Tibial artery (tissue), 4 donors: ENCODE results near the gene SHLD2.

Source experiments
- DNase-seq, 2 donors: peaks; one replicate each; pipeline ENCODE4 v3.0.0-alpha.2; 2019
- H3K27ac ChIP-seq, 2 donors: fragments of 200-600 bp; sonication (generic) in 1 of 2; 1 replicate in 1 of 2; 2 replicates in 1 of 2; pipeline ENCODE4 v1.5.1; 2018 to 2019; ENCODE audit warnings: mild to moderate bottlenecking in 1 of 2
- H3K27me3 ChIP-seq, 2 donors: fragments of 200-600 bp; sonication (generic) in 1 of 2; one replicate each; pipeline versions ENCODE4 v1.5.1 to v1.6.0; 2016 to 2019
- H3K36me3 ChIP-seq, 3 donors: fragments of 200-600 bp; sonication (generic) in 2 of 3; one replicate each; pipeline ENCODE4 v1.5.1; 2016 to 2019; ENCODE audit warnings: mild to moderate bottlenecking in 2 of 3
- H3K4me1 ChIP-seq, 4 donors: fragments of 200-600 bp; sonication (generic) in 2 of 4; 1 replicate in 3 of 4; 2 replicates in 1 of 4; pipeline ENCODE4 v1.5.1; 2016 to 2019
- H3K4me3 ChIP-seq, 2 donors: fragments of 200-600 bp; sonication (generic) in 1 of 2; 1 replicate in 1 of 2; 2 replicates in 1 of 2; pipeline ENCODE4 v1.5.1; 2018 to 2019; ENCODE audit warnings: mild to moderate bottlenecking in 2 of 2
- H3K9me3 ChIP-seq, 3 donors: fragments of 200-600 bp; sonication (generic) in 1 of 3; one replicate each; pipeline ENCODE4 v1.5.1; 2016 to 2019
- CTCF ChIP-seq, 2 experiments: fragments of 200-600 bp in 1 of 2; fragments of 450-650 bp in 1 of 2; IDR thresholded peaks; one replicate each; pipeline ENCODE4 v1.5.1; 2017 to 2019; ENCODE audit warnings: antibody characterized with exemption in 2 of 2, mild to moderate bottlenecking in 1 of 2, moderate library complexity in 1 of 2
- intact Hi-C: fragments of 100-400 bp; cut with DNase I; formaldehyde crosslinking; loops from one replicate; pipeline ENCODE4 v1.15.0; 2023; ENCODE audit warnings: low total_unique reads

The SHLD2 gene

GRCh38 chr10:87054373-87055295 lies 40.4 kb upstream of the SHLD2 start:
- Histone ChIP-seq H3K27ac (no peak overlapping the region), H3K4me3 (no peak overlapping the region), H3K36me3 (peaks cover 67 to 98% (median 77%) of the 10 kb centered on the region in 3 donors), H3K4me1 (no peaks in the 10 kb centered on the region), H3K27me3 (no peaks in the 10 kb centered on the region), H3K9me3 (no peaks in the 10 kb centered on the region)
- intact Hi-C loops: no loop called here
- no peak for DNase-seq
- TF ChIP-seq CTCF (IDR thresholded peaks at IDR 0.05): no peak

- intact Hi-C loops: no loop called here
- TF ChIP-seq CTCF (IDR thresholded peaks at IDR 0.05): no peak
These were observed 36.8 kb upstream of the SHLD2 start for GRCh38 chr10:87058171-87058570.

GRCh38 chr10:87059401-87059800 lies 35.6 kb upstream of the SHLD2 start:
- peaks cover 74 to 99% (median 94%) of the 10 kb centered on the region in 3 donors for H3K36me3 ChIP-seq
- H3K27ac ChIP-seq: no peak overlapping the region
- H3K27me3 ChIP-seq: no peaks in the 10 kb centered on the region
- no peaks in the 10 kb centered on the region for H3K9me3 ChIP-seq
- intact Hi-C loops: no loop called here
- no peaks in the 10 kb centered on the region for H3K4me1 ChIP-seq
- H3K4me3 ChIP-seq: no peak overlapping the region
- DNase-seq: no peak
- no peak for TF ChIP-seq CTCF (IDR thresholded peaks at IDR 0.05)

More at GRCh38 chr10:87058171-87058570, 36.8 kb upstream of the SHLD2 start:
- Histone ChIP-seq H3K27me3 (no peaks in the 10 kb centered on the region), H3K4me3 (no peak overlapping the region), H3K9me3 (no peaks in the 10 kb centered on the region), H3K27ac (no peak overlapping the region), H3K4me1 (no peaks in the 10 kb centered on the region), H3K36me3 (peaks cover 69 to 99% (median 82%) of the 10 kb centered on the region in 3 donors)
- no peak for DNase-seq

- no peak for DNase-seq
- TF ChIP-seq CTCF (IDR thresholded peaks at IDR 0.05): no peak
- intact Hi-C loops: no loop called here
- Histone ChIP-seq H3K27ac (no peak overlapping the region), H3K4me1 (no peaks in the 10 kb centered on the region), H3K4me3 (no peak overlapping the region), H3K9me3 (no peaks in the 10 kb centered on the region), H3K27me3 (no peaks in the 10 kb centered on the region), H3K36me3 (peaks cover 78 to 99% (median 93%) of the 10 kb centered on the region in 3 donors)
These were observed 34.6 kb upstream of the SHLD2 start for GRCh38 chr10:87060280-87060928.

GRCh38 chr10:87064651-87065050 lies 30.4 kb upstream of the SHLD2 start:
- TF ChIP-seq CTCF (IDR thresholded peaks at IDR 0.05): no peak
- Histone ChIP-seq H3K9me3 (no peaks in the 10 kb centered on the region), H3K4me3 (no peak overlapping the region), H3K27me3 (no peaks in the 10 kb centered on the region), H3K36me3 (peaks cover 81 to 94% (median 94%) of the 10 kb centered on the region in 3 donors), H3K4me1 (no peaks in the 10 kb centered on the region), H3K27ac (no peak overlapping the region)
- DNase-seq: no peak
- intact Hi-C loops: no loop called here
